SW 1271 (cell line): Measurements from ENCODE around the gene CXCL12.

ENCODE experiments used
- DNase-seq, 2 experiments: peaks; one replicate each; lab custom pipeline; 2025; lab: John Stamatoyannopoulos, UW

CXCL12 gene

GRCh38 chr10:44385026-44385695, at the start of gene CXCL12:
CXCL12 (minus strand) TSS chr10:44385097; CDS start chr10:44385005, 92 bp downstream.
- DNase-seq: no peak

GRCh38 chr10:44427479-44427878, 42.6 kb upstream of the CXCL12 start:
- no peak for DNase-seq

- no peak for DNase-seq
These were observed 42.1 kb upstream of the CXCL12 start for GRCh38 chr10:44427037-44427436.

GRCh38 chr10:44426247-44427034, 41.5 kb upstream of the CXCL12 start:
- DNase-seq: no peak

- DNase-seq: no peak
These were observed 40.6 kb upstream of the CXCL12 start for GRCh38 chr10:44425466-44425865.

GRCh38 chr10:44424957-44425356, 40.1 kb upstream of the CXCL12 start:
- DNase-seq: no peak

- DNase-seq: no peak
These were observed 39.4 kb upstream of the CXCL12 start for GRCh38 chr10:44424298-44424697.

GRCh38 chr10:44422570-44423101, 37.7 kb upstream of the CXCL12 start:
- DNase-seq: no peak

GRCh38 chr10:44422153-44422552, 37.3 kb upstream of the CXCL12 start:
- no peak for DNase-seq

GRCh38 chr10:44419790-44420549, 35.1 kb upstream of the CXCL12 start:
- DNase-seq: no peak

GRCh38 chr10:44418637-44419036, 33.7 kb upstream of the CXCL12 start:
- DNase-seq: no peak

GRCh38 chr10:44417761-44418160, 32.9 kb upstream of the CXCL12 start:
- no peak for DNase-seq

GRCh38 chr10:44416936-44417335, 32.0 kb upstream of the CXCL12 start:
- DNase-seq: no peak

- no peak for DNase-seq
These were observed 31.3 kb upstream of the CXCL12 start for GRCh38 chr10:44416021-44416771.

GRCh38 chr10:44415121-44415520, 30.2 kb upstream of the CXCL12 start:
- no peak for DNase-seq

- DNase-seq: no peak
These were observed 28.5 kb upstream of the CXCL12 start for GRCh38 chr10:44413416-44413815.

GRCh38 chr10:44411251-44411650, 26.4 kb upstream of the CXCL12 start:
- no peak for DNase-seq

GRCh38 chr10:44404741-44405437, 20.0 kb upstream of the CXCL12 start:
- no peak for DNase-seq

GRCh38 chr10:44402465-44403195, 17.7 kb upstream of the CXCL12 start:
- DNase-seq: no peak

GRCh38 chr10:44400541-44400940, 15.6 kb upstream of the CXCL12 start:
- DNase-seq: no peak
